Activated CD4-positive, alpha-beta T cell treated with anti-CD3 and anti-CD28 coated beads, Interleukin-2, Interleukin-6, amounts not matched to agents 100 ng/mL and 50 ng/mL, durations not matched to agents 16 hours and 8 hours (primary cell): Measurements from ENCODE around the gene BTBD6.

ENCODE experiments used
- DNase-seq: peaks from one replicate; pipeline ENCODE4 v3.0.0-alpha.2; 2020

BTBD6 gene

GRCh38 chr14:105248368-105249181 is at the start of gene BTBD6:
TSS of gene BTBD6 (plus strand) at chr14:105248533. CDS start at chr14:105248712, 179 bp downstream.
- peak; percentile 92 for DNase-seq

- DNase-seq = no peak
Measured at GRCh38 chr14:105198588-105198987, 49.7 kb upstream of the BTBD6 start.

- DNase-seq = no peak
Measured at GRCh38 chr14:105199093-105199492, 49.2 kb upstream of the BTBD6 start.

GRCh38 chr14:105200074-105200473 is 48.3 kb upstream of the BTBD6 start:
- no peak for DNase-seq

- no peak for DNase-seq
Measured at GRCh38 chr14:105200641-105201040, 47.7 kb upstream of the BTBD6 start.

- no peak for DNase-seq
Measured at GRCh38 chr14:105201156-105201924, 47.0 kb upstream of the BTBD6 start.

GRCh38 chr14:105201925-105202513 is 46.3 kb upstream of the BTBD6 start:
- DNase-seq = peak; percentile 40

GRCh38 chr14:105203057-105203531 is 45.2 kb upstream of the BTBD6 start:
- peak; percentile 75 for DNase-seq

GRCh38 chr14:105203701-105204100 is 44.6 kb upstream of the BTBD6 start:
- no peak for DNase-seq

GRCh38 chr14:105204206-105204930 is 44.0 kb upstream of the BTBD6 start:
- DNase-seq = no peak

- DNase-seq = no peak
Measured at GRCh38 chr14:105204931-105205672, 43.2 kb upstream of the BTBD6 start.

GRCh38 chr14:105205673-105206208 is 42.6 kb upstream of the BTBD6 start:
- DNase-seq = no peak

- DNase-seq = no peak
Measured at GRCh38 chr14:105206873-105207272, 41.5 kb upstream of the BTBD6 start.

GRCh38 chr14:105207460-105207901 is 40.9 kb upstream of the BTBD6 start:
- no peak for DNase-seq

- DNase-seq = no peak
Measured at GRCh38 chr14:105207996-105208737, 40.2 kb upstream of the BTBD6 start.

- DNase-seq = no peak
Measured at GRCh38 chr14:105208738-105209075, 39.6 kb upstream of the BTBD6 start.

GRCh38 chr14:105209091-105209490 is 39.2 kb upstream of the BTBD6 start:
- DNase-seq = no peak

GRCh38 chr14:105209646-105210045 is 38.7 kb upstream of the BTBD6 start:
- no peak for DNase-seq

GRCh38 chr14:105210266-105211025 is 37.9 kb upstream of the BTBD6 start:
- no peak for DNase-seq

- no peak for DNase-seq
Measured at GRCh38 chr14:105211086-105211757, 37.1 kb upstream of the BTBD6 start.
